GM21390 (cell line): Measurements from ENCODE around the gene PPP6C.

ENCODE experiments used
- ATAC-seq: cut with Tn5 transposase; IDR thresholded peaks from one replicate; pipeline ENCODE4 v1.9.1; 2021; ENCODE audit not compliant: unreplicated experiment

Gene PPP6C

GRCh38 chr9:125099816-125100215, 89.8 kb downstream of the PPP6C start:
- ATAC-seq = no peak
